ENCODE results near the gene CENPS.
"Not testable (repeated sequence)": the region's sequence is repeated elsewhere in the genome, so short reads cannot be mapped to it uniquely, and the experiment has no call there.

The CENPS gene

DNA sequence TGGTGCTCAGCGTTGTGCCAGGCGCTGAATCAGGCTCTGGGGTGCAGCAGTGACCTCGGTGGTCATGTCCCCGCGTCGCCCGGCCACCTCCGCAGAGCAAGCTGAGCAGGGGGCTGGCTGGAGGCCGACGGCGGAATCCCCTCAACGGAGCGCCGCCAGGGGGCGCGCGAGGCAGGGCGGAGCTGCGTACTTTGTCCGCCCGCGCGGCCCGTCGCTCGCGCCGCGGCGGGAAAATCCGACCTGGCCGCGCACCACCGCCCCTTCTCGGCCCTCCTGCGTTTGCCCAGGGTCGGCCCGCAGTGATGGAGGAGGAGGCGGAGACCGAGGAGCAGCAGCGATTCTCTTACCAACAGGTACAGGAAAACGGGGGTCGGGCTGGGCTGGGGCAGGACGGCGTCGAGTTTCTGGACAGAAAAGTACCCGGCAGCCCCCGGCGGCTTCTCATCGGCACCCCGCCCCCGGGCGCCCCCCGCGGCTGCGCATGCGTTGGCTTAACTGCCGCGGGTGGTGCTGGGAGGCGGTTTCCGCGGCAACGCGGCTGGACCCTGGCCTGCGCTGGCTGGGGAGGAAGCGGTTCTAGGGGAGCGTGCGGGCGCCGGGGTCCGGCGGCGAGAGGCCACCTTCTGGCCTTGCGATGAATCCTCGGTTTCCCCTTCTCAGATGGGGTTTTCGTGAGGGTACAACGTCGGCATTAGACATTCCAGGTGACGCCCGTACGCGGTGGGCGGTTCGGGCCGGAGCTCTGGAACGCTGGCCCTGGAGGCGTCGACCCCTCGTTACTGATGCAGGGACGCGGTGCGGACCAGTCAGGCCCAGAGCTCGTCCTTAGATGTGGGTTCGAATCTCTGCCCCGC lies at the start of gene CENPS:
TSS of gene CENPS (plus strand) at position 218 of the 854 bp plus-strand sequence. CDS start at position 303, 85 bp downstream.
- peak; percentile 84 to 92 for DNase-seq (ENCODE audit: low read depth in 2 of 2)

GRCh38 chr1:10380594-10381275 lies 49.5 kb upstream of the CENPS start:
- DNase-seq (ENCODE audit: low read depth in 2 of 2) = no peak

DNA sequence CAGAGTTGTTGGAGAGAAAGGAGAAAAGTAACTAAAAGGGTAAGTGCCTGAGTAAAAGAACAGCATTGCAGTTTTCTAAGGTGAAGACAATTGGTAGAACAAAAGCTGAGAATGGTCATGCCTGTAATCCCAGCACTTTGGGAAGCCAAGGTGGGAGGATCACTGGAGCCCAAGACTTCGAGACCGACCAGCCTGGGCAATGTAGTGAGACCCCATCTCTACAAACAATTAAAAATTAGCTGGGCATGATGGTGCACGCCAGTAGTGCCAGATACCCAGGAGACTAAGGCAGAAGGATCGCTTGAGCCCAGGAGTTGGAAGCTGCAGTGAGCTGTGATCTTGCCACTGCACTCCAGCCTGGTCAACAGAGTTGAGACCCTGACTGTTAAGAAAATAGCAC lies 46.6 kb upstream of the CENPS start:
- DNase-seq (ENCODE audit: low read depth in 2 of 2) = no peak

- no peak for DNase-seq (ENCODE audit: low read depth in 2 of 2)
Observed at GRCh38 chr1:10384219-10384618, 46.0 kb upstream of the CENPS start.

- DNase-seq (ENCODE audit: low read depth in 2 of 2) = no peak
Observed at GRCh38 chr1:10386761-10387676, 43.2 kb upstream of the CENPS start.

DNA sequence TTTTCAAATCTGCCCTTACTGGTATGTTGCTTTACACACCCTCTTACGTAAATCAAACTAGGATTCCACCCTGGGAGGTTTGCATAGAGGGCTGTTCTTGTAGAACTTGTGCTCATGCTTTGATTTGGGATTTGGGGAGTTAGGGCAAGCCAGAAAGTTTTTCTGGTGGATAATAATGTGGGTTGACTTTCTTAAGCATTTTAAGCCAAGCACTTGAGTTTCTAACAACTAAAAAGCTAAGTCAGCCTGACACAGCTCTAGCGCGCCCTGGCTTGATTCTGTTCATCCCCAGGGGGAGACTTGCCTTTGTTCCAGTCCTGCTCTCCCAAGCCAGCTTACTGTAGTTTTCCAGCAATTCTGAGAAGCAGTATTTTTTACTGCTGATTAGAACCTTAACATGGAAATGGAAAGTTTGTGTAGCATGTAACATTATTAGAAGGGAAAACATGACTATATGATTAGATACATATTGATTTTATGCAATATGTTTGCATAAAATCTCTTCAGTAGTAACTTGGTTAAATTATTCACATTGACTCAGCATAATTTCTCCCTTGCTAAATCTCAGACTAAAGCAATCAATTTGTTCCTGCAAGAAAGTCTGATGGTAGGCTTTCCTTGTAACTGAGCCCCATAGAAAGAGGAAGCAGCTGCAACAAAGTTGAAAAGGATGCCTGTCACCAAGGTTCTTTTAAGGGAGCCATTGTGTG lies 42.4 kb upstream of the CENPS start:
- no peak for DNase-seq (ENCODE audit: low read depth in 2 of 2)

DNA sequence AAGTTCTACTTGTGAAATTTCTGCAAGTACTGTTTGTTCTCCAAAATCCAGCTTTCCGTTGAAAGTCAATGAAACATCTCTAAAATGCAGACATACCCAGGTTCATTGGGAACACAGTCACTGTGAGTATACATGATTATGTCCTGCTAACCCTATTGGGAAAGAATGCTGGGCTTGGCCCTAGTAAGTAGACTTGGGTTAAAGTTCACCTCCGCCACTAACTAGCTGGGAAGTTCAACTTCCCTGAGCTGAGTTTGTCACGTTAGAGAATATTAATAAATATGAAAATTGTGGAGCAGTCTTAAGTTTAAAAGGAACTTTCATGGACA lies 41.9 kb upstream of the CENPS start:
- DNase-seq (ENCODE audit: low read depth in 2 of 2) = no peak

- DNase-seq (ENCODE audit: low read depth in 2 of 2) = no peak
Observed at GRCh38 chr1:10389271-10389973, 40.8 kb upstream of the CENPS start.

GRCh38 chr1:10396870-10397269 lies 33.4 kb upstream of the CENPS start:
- no peak for DNase-seq (ENCODE audit: low read depth in 2 of 2)

DNA sequence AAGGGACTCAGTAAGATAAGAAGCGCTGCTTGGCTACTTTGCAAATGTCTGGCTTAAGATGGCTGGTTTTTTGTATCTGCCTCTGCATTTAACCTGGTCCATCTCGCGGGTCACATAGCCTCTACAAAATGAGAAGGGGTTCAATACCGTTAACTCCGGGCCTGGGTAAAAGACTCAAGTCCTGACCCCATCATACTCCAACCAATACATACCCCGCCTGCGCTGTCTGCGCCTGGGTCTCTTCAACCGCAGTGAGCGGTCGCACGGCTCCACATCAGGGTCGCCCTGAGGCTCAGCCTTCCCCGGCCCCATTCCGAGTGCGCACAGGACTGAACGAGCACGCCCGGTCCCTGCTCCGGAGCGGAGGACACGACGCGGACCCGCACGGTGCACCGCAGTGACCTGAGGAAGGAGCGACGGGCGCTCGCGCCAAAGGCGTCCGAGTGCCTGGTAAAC lies 31.9 kb upstream of the CENPS start:
- DNase-seq (ENCODE audit: low read depth in 2 of 2) = no peak

GRCh38 chr1:10398734-10399443 lies 31.3 kb upstream of the CENPS start, which contains the start of gene PGD:
TSS of gene PGD (plus strand) at chr1:10399064. CDS start at chr1:10399118, 54 bp downstream.
- DNase-seq (ENCODE audit: low read depth in 2 of 2) = peak; percentile 95 to 98

DNA sequence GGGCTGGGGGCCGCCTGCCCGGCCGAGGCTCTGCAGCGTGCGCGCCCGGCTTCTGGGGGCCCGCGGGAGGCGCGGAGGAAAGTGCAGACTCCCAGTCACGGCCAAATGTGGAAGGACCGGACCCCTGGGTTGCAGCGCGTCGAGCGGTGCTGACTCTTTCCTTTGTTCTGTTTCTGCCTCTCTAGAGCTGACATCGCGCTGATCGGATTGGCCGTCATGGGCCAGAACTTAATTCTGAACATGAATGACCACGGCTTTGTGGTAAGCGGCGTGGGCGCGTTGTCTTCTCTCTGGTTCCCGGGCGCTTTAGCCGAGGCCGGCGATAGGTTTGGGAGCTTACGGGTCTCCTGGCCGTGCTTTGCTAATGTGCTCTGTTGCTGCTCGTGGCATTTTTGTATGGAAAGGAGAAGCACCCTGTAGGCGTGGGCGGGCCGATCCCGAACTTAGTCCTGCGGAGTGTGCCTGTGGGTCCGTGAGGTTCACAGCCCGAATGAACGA lies 30.7 kb upstream of the CENPS start:
- peak in 1 of 2 experiments; percentile 5 for DNase-seq (ENCODE audit: low read depth in 2 of 2)

DNA sequence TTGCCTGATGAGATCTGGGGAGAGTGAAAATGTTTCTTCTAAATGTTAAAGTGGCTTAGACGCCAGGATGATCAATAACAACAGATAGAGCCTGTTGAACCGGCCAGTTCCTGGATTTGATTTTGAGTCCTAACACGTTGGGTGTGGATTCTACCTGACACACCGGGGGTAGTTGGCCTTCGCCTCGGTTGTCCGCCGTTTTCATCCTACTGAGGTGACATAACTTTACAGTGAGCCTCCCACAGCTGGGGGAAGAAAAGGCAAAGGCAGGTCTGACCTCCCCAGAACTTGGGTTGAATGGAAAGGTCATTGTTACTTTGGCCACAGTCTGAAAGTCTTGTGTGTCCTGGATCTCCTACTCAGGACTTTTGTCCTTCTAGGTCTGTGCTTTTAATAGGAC lies 30.2 kb upstream of the CENPS start:
- DNase-seq (ENCODE audit: low read depth in 2 of 2) = no peak

DNA sequence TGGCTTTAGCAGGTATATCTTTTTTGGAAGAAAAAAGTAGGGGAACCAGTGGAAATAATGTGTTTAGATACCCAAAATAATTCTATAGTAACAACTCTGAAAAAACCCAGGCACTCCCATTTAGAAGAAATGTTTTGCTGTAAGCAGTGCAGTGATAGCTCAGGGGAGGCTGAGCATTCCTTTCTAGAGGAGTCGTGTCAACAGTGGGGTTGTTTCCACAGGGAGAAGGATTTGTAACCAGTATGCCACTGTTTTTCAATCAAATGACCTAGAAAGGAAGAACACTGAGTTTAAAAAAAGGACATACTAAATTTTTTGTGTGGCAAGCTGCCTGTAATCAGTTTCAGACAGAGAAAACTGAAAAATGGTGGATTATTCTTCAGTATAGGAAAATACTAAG lies 29.0 kb upstream of the CENPS start:
- no peak for DNase-seq (ENCODE audit: low read depth in 2 of 2)

DNA sequence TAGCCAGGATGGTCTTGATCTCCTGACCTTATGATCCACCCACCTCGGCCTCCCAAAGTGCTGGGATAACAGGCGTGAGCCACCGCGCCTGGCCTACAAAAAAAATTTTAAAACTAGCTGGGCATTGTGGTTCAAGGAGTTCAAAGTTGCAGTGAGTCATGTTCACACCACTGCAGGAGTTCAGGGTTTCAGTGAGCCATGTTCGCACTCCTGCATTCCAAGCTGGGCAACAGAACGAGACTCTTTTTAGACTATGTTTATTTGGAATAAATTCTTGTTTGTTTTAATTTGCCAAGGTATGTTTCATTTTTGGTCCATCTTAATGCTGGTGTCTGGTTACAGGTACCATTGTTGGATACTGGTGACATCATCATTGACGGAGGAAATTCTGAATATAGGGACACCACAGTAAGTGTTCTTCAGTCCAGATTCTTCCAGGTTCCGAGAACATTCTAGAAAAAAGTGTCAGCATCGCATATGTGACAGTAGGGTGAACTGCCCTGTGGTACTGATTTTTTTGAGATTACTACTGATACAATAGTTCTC lies 27.4 kb upstream of the CENPS start:
- no peak for DNase-seq (ENCODE audit: low read depth in 2 of 2)

- DNase-seq (ENCODE audit: low read depth in 2 of 2) = no peak
Observed at GRCh38 chr1:10407201-10407600, 23.0 kb upstream of the CENPS start.

- no peak for DNase-seq (ENCODE audit: low read depth in 2 of 2)
Observed at GRCh38 chr1:10415211-10415930, 14.9 kb upstream of the CENPS start.

DNA sequence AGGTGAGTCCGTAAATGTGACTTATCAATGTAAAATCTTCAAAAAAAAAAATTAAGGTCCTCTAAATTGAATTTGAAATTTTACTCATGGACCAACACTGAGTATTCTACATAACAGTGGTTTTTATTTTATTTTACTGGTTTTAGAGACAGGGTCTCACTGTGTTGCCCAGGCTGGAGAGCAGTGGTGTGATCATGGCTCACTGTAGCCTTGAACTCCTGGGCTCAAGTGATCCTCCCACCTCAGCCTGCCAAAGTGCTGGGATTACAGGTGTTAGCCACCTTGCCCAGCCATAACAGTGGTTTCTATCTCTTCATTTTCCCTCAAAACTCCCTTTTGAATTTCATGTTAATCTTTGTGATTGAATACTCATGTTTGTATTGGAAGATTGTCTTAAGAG lies 14.3 kb upstream of the CENPS start:
- not testable (repeated sequence) for DNase-seq (ENCODE audit: low read depth in 2 of 2)

DNA sequence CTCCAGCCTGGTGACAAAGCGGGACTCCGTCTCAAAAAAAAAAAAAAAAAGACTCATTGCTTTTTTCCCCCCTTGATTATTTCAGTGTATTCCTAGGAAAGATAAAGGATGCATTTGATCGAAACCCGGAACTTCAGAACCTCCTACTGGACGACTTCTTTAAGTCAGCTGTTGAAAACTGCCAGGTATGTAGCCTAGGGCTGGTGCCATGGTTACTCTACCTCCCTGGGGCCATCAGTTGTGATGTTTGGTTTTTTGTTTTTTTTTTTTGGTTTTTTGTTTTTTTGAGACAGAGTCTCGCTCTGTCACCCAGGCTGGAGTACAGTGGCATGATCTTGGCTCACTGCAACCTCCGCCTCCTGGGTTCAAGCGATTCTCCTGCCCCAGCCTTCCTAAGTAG lies 11.5 kb upstream of the CENPS start:
- not testable (repeated sequence) for DNase-seq (ENCODE audit: low read depth in 2 of 2)

Data from stimulated activated CD4-positive, alpha-beta T cell treated with anti-CD3 and anti-CD28 coated beads, Interleukin-12 subunit alpha, Interleukin-12 subunit beta, amount 100 ng/mL, for 24 hours (primary cell).